ENCODE results near the gene CLASP2. TPM values are rescaled to one million over a fixed set of nuclear protein-coding genes. Genes with fewer than 3 reads are reported as not detected.
A peak's percentile ranks its signal among the peaks of the same experiment; 100 is the strongest.
"Not testable (repeated sequence)": the region's sequence is repeated elsewhere in the genome, so short reads cannot be mapped to it uniquely, and the experiment has no call there.

Gene CLASP2
- 73.3 and 85.8 TPM in 2 replicates for total RNA-seq

- Mint-ChIP-seq H3K4me3 (peak within 1 kb of the TSS; percentile 96), H3K27ac (peak within 1 kb of the TSS; percentile 98), H3K4me1 (peaks cover 12% of the 10 kb centered on the region), H3K36me3 (ENCODE audit: low read depth) (peaks cover 5% of the 10 kb centered on the region), H3K9me3 (no peaks in the 10 kb centered on the region), H3K27me3 (no peaks in the 10 kb centered on the region)
- intact Hi-C loops (cut with micrococcal nuclease) = loop anchor here (1.0 to 5.0 kb wide), 8 partner anchors 17 to 1031 kb away; partner anchors contain the start of genes CNOT10, CRTAP, PDCD6IP and UBP1
- ChIA-PET CTCF (interaction anchor here (1.2 kb wide), 1 partner anchor 586 kb away, joined by 5 read pairs; no protein-coding TSS in a partner anchor), POLR2A (interaction anchor here (1.2 to 2.0 kb wide), 3 partner anchors 12 to 278 kb away, joined by 3 to 9 read pairs (median 7); partner anchors contain the start of genes PDCD6IP and UBP1)
- ATAC-seq (ENCODE audit: low read depth) (peak; percentile 90), DNase-seq (peak; percentile 89)
- TF ChIP-seq CTCF (IDR thresholded peaks at IDR 0.05) = no peak
Observed at GRCh38 chr3:33717866-33718594, at the start of gene CLASP2. TSS of gene CLASP2 (minus strand) at chr3:33718254. CDS start at chr3:33718002, 252 bp downstream.

GRCh38 chr3:33758864-33759263 is 40.8 kb upstream of the CLASP2 start:
- TF ChIP-seq CTCF (IDR thresholded peaks at IDR 0.05) = no peak
- Mint-ChIP-seq H3K9me3 (peaks cover 7% of the 10 kb centered on the region), H3K36me3 (ENCODE audit: low read depth) (no peaks in the 10 kb centered on the region), H3K4me1 (no peaks in the 10 kb centered on the region), H3K4me3 (no peak overlapping the region), H3K27ac (no peak overlapping the region), H3K27me3 (peaks cover 10% of the 10 kb centered on the region)
- CTCF ChIA-PET = no interaction called here
- intact Hi-C loops (cut with micrococcal nuclease) = no loop called here
- DNase-seq = no peak
- no peak for ATAC-seq (ENCODE audit: low read depth)
- POLR2A ChIA-PET = no interaction called here

GRCh38 chr3:33758281-33758680 is 40.2 kb upstream of the CLASP2 start:
- intact Hi-C loops (cut with micrococcal nuclease) = no loop called here
- CTCF ChIA-PET = no interaction called here
- no peak for TF ChIP-seq CTCF (IDR thresholded peaks at IDR 0.05)
- Mint-ChIP-seq H3K36me3 (ENCODE audit: low read depth) (no peaks in the 10 kb centered on the region), H3K4me1 (no peaks in the 10 kb centered on the region), H3K27ac (no peak overlapping the region), H3K4me3 (no peak overlapping the region), H3K27me3 (peaks cover 5% of the 10 kb centered on the region), H3K9me3 (peaks cover 7% of the 10 kb centered on the region)
- no peak for ATAC-seq (ENCODE audit: low read depth)
- POLR2A ChIA-PET = no interaction called here
- DNase-seq = no peak

- H3K9me3 Mint-ChIP-seq; intact Hi-C loops (cut with micrococcal nuclease); CTCF ChIA-PET; H3K27ac Mint-ChIP-seq; H3K4me1 Mint-ChIP-seq; H3K4me3 Mint-ChIP-seq; POLR2A ChIA-PET; DNase-seq; ATAC-seq (ENCODE audit: low read depth); H3K27me3 Mint-ChIP-seq; H3K36me3 Mint-ChIP-seq (ENCODE audit: low read depth): not testable (repeated sequence)
Observed at GRCh38 chr3:33754391-33754790, 36.3 kb upstream of the CLASP2 start.

- DNase-seq (no peak), ATAC-seq (ENCODE audit: low read depth) (no peak)
- no peak overlapping the region for H3K27ac Mint-ChIP-seq
- no peaks in the 10 kb centered on the region for H3K4me1 Mint-ChIP-seq
- H3K4me3 Mint-ChIP-seq = no peak overlapping the region
- intact Hi-C loops (cut with micrococcal nuclease) = no loop called here
- TF ChIP-seq CTCF (IDR thresholded peaks at IDR 0.05) = no peak
- H3K36me3 Mint-ChIP-seq (ENCODE audit: low read depth) = no peaks in the 10 kb centered on the region
- peaks cover 6% of the 10 kb centered on the region for H3K27me3 Mint-ChIP-seq
- ChIA-PET POLR2A (no interaction called here), CTCF (interaction anchor here (1.3 kb wide), 1 partner anchor 17 kb away, joined by 3 read pairs; no protein-coding TSS in a partner anchor)
- H3K9me3 Mint-ChIP-seq = peaks cover 7% of the 10 kb centered on the region
Observed at GRCh38 chr3:33751336-33751735, 33.3 kb upstream of the CLASP2 start.

Data from activated B cell treated with CpG ODN at 0.5 μM for 24 hours (primary cell).